ENCODE results near the gene ZSCAN32. TPM values are rescaled to one million over a fixed set of nuclear protein-coding genes. Genes with fewer than 3 reads are reported as not detected.

The ZSCAN32 gene
- total and polyA plus RNA-seq, 2 of the 8 experiments (the other 6 are each of a cell fraction or from before 2014, with no cell fraction given): 13.4 to 22.0 TPM

GRCh38 chr16:3369073-3369472 is 31.7 kb downstream of the ZSCAN32 start:
- no peak overlapping the region for H2BK20ac ChIP-seq (ENCODE audit: low read length)
- H3K36me3 ChIP-seq (ENCODE audit: control insufficient read depth in 2 of 4, insufficient read depth in 4 of 4, low read length in 3 of 4): no peaks in the 10 kb centered on the region
- no peak overlapping the region for H2BK15ac ChIP-seq (ENCODE audit: low read length)
- no peak overlapping the region for H3K23ac ChIP-seq (ENCODE audit: insufficient read length)
- no peaks in the 10 kb centered on the region for H3K23me2 ChIP-seq (ENCODE audit: low read depth, low read length)
- H3K4me2 ChIP-seq (ENCODE audit: insufficient read depth in 1 of 2, low read depth in 2 of 2, low read length in 2 of 2): no peak overlapping the region
- H3K56ac ChIP-seq (replicated peaks; ENCODE audit: insufficient read length, low read depth, low read length): no peak overlapping the region
- H3K9me3 ChIP-seq (ENCODE audit: insufficient read depth in 2 of 2, low read depth in 1 of 2, low read length in 1 of 2): peaks cover 5 to 34% of the 10 kb centered on the region in 2 experiments; a peak in 3 of 4 replicates
- no peak overlapping the region for H3K4ac ChIP-seq (replicated peaks; ENCODE audit: insufficient read length, low read depth, low read length)
- no peak overlapping the region for H3K9ac ChIP-seq (replicated peaks in 1 of 4; ENCODE audit: extremely low read depth in 1 of 4, low read depth in 3 of 4, low read length in 3 of 4)
- H4K91ac ChIP-seq (replicated peaks; ENCODE audit: insufficient read length, low read length): no peak overlapping the region
- H3K79me2 ChIP-seq (ENCODE audit: control insufficient read depth in 1 of 2, insufficient read depth in 2 of 2, low read length in 2 of 2): no peaks in the 10 kb centered on the region
- H3K4me1 ChIP-seq (replicated peaks in 1 of 4; ENCODE audit: control insufficient read depth in 3 of 4, insufficient read depth in 4 of 4, low read length in 3 of 4): no peaks in the 10 kb centered on the region
- no peak overlapping the region for H4K5ac ChIP-seq (ENCODE audit: insufficient read length, low read depth, low read length)
- DNase-seq (ENCODE audit: low read depth in 1 of 2, low spot score in 2 of 2) (no peak), FAIRE-seq (no peak)
- H3K27ac ChIP-seq (ENCODE audit: low read depth, low read length): no peak overlapping the region
- H4K20me1 ChIP-seq (replicated peaks in 1 of 2; ENCODE audit: control insufficient read depth in 1 of 2, insufficient read depth in 2 of 2, low read length in 2 of 2): no peaks in the 10 kb centered on the region
- CTCF ChIA-PET (ENCODE audit: partially characterized antibody): no interaction called here
- no peak overlapping the region for H2BK5ac ChIP-seq (ENCODE audit: low read depth, low read length)
- no peak overlapping the region for H3K4me3 ChIP-seq (ENCODE audit: extremely low read depth in 1 of 4, insufficient read depth in 2 of 4, low read depth in 3 of 4, low read length in 4 of 4)
- H3K79me1 ChIP-seq (ENCODE audit: low read depth, low read length): no peaks in the 10 kb centered on the region
- 89% methylated on average over 11 of the region's 11 CpGs; no CpG with 5 or more reads in 1 of the 2 experiments for WGBS, 2 experiments (ENCODE audit: extremely low coverage in 1 of 2, insufficient coverage in 1 of 2, insufficient read length in 1 of 2, insufficient replicate concordance in 2 of 2, low coverage in 1 of 2, low lambda C conversion rate in 2 of 2, missing lambda C conversion rate in 1 of 2)
- no peak overlapping the region for H3K14ac ChIP-seq (ENCODE audit: insufficient read length)
- no peak overlapping the region for H2BK120ac ChIP-seq (replicated peaks; ENCODE audit: low read depth, low read length)
- POLR2A ChIA-PET (ENCODE audit: partially characterized antibody): no interaction called here
- no peak overlapping the region for H3K18ac ChIP-seq (ENCODE audit: extremely low read depth, low read length)
- H2BK12ac ChIP-seq (ENCODE audit: low read depth, low read length): no peak overlapping the region
- no peak overlapping the region for H2AK5ac ChIP-seq (ENCODE audit: low read depth, low read length)
- H4K8ac ChIP-seq (ENCODE audit: extremely low read depth, insufficient read depth, low read length): no peak overlapping the region
- no peaks in the 10 kb centered on the region for H3K27me3 ChIP-seq (replicated peaks in 1 of 4; ENCODE audit: control insufficient read depth in 3 of 4, extremely low read depth in 1 of 4, insufficient read depth in 3 of 4, low read length in 3 of 4)
- H2AFZ ChIP-seq (ENCODE audit: low read length): no peak overlapping the region
- TF ChIP-seq TAF7 (optimal IDR thresholded peaks at IDR 0.05; ENCODE audit: borderline replicate concordance, low read depth, low read length) (no peak), RBBP5 (IDR thresholded peaks at IDR 0.05; ENCODE audit: borderline replicate concordance, low read depth, low read length) (no peak), TAF1 (IDR thresholded peaks at IDR 0.05; ENCODE audit: low read depth, low read length) (no peak), POU5F1 (IDR thresholded peaks at IDR 0.05; ENCODE audit: low read depth, low read length) (no peak), SUZ12 (IDR thresholded peaks at IDR 0.05; ENCODE audit: low read length) (no peak), BCL11A (IDR thresholded peaks at IDR 0.05; ENCODE audit: low read depth in 2 of 2, low read length in 2 of 2) (no peak), RFX5 (IDR thresholded peaks at IDR 0.05; ENCODE audit: borderline replicate concordance, low read depth, low read length) (no peak), SIRT6 (IDR thresholded peaks at IDR 0.05; ENCODE audit: low read length) (no peak), MAX (IDR thresholded peaks at IDR 0.05) (no peak), EP300 (IDR thresholded peaks at IDR 0.05; ENCODE audit: borderline replicate concordance in 1 of 2, low read depth in 2 of 2, low read length in 2 of 2) (no peak), RXRA (IDR thresholded peaks at IDR 0.05; ENCODE audit: insufficient read depth, low read depth, low read length) (no peak), YY1 (IDR thresholded peaks at IDR 0.05; ENCODE audit: low read depth, low read length) (no peak), GABPA (IDR thresholded peaks at IDR 0.05; ENCODE audit: borderline replicate concordance, insufficient read depth, low read length) (no peak), CEBPB (IDR thresholded peaks at IDR 0.05; ENCODE audit: low read depth, low read length) (no peak), EGR1 (IDR thresholded peaks at IDR 0.05; ENCODE audit: borderline replicate concordance, low read depth, low read length) (no peak), KDM5A (IDR thresholded peaks at IDR 0.05; ENCODE audit: low read length) (no peak)

All from H1 (cell line).